ENCODE data around the gene TRIML2.

DNA sequence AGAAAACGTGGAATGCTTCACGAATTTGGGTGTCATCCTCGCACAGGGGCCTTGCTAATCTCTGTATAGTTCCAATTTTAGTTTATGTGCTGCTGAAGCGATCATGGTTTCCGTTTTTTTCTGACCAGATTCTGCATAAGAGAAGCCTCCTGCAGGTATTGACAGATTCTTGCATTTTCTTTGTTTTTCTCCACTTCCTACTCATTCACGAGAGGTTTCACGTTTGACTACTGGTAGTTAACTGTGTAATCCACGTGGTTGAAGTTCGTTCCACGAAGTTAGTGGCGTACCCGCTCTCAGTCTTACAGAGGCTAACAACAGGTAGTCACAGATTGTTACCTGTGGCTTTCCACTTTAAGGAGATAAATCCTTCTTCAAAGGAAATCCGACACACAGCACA is 12.1 kb upstream of the TRIML2 start:
- TF ChIP-seq, protein P1, sequence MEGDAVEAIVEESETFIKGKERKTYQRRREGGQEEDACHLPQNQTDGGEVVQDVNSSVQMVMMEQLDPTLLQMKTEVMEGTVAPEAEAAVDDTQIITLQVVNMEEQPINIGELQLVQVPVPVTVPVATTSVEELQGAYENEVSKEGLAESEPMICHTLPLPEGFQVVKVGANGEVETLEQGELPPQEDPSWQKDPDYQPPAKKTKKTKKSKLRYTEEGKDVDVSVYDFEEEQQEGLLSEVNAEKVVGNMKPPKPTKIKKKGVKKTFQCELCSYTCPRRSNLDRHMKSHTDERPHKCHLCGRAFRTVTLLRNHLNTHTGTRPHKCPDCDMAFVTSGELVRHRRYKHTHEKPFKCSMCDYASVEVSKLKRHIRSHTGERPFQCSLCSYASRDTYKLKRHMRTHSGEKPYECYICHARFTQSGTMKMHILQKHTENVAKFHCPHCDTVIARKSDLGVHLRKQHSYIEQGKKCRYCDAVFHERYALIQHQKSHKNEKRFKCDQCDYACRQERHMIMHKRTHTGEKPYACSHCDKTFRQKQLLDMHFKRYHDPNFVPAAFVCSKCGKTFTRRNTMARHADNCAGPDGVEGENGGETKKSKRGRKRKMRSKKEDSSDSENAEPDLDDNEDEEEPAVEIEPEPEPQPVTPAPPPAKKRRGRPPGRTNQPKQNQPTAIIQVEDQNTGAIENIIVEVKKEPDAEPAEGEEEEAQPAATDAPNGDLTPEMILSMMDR (IDR thresholded peaks at IDR 0.05), result no peak
- TF ChIP-seq POLR2A (IDR thresholded peaks at IDR 0.05), result no peak
- TF ChIP-seq POLR2AphosphoS5 (IDR thresholded peaks at IDR 0.05), result no peak
- no peak for TF ChIP-seq EP300 (IDR thresholded peaks at IDR 0.05)

Data from suprapubic skin (tissue), 4 donors.